Spinal cord (tissue), 10 donors: ENCODE results near the gene TCEAL9. TPM values are rescaled to one million over a fixed set of nuclear protein-coding genes. Genes with fewer than 3 reads are reported as not detected.
A peak's percentile ranks its signal among the peaks of the same experiment; 100 is the strongest.
"Not testable (repeated sequence)": the region's sequence is repeated elsewhere in the genome, so short reads cannot be mapped to it uniquely, and the experiment has no call there.

Source experiments
- DNase-seq, 6 donors: peaks; one replicate each; pipeline versions ENCODE4 v3.0.0 to v3.0.0-alpha.2; 2013 to 2015; ENCODE audit warnings: low spot score in 6 of 6, low read depth in 4 of 6
- H3K27ac ChIP-seq: one replicate; pipeline ENCODE4 v1.5.1; 2013; ENCODE audit warnings: low read depth, low read length, control low read depth
- H3K27me3 ChIP-seq: one replicate; pipeline ENCODE4 v1.6.1; 2013; ENCODE audit warnings: low read length; ENCODE audit not compliant: control insufficient read depth, insufficient read depth
- H3K36me3 ChIP-seq: one replicate; pipeline ENCODE4 v1.6.1; 2013; ENCODE audit warnings: low read length; ENCODE audit not compliant: control insufficient read depth, insufficient read depth
- H3K4me1 ChIP-seq: one replicate; pipeline ENCODE4 v1.6.1; 2013; ENCODE audit warnings: low read length; ENCODE audit not compliant: control insufficient read depth, insufficient read depth
- H3K4me3 ChIP-seq: one replicate; pipeline ENCODE4 v1.5.1; 2013; ENCODE audit warnings: low read depth, low read length, control low read depth
- H3K9me3 ChIP-seq: one replicate; pipeline ENCODE4 v1.6.1; 2013; ENCODE audit warnings: low read length; ENCODE audit not compliant: control insufficient read depth, insufficient read depth
- whole genome bisulfite sequencing: methylation state at CpG from one replicate; pipeline ENCODE4 v1.1.5; 2013; ENCODE audit warnings: missing lambda C conversion rate; ENCODE audit not compliant: insufficient coverage; 5-methylcytosine and 5-hydroxymethylcytosine counted together
- polyA plus RNA-seq, 2 donors: library from polyadenylated mRNA; unstranded; fragments of 120-200 nt; gene quantifications; one replicate each; pipeline ENCODE4 v1.2.1, GENCODE V29; 2013; ENCODE audit not compliant: insufficient read length in 2 of 2
- total RNA-seq, 2 donors: library from RNA; depleted of rRNA in 1 of 2; stranded (reverse); fragments of 120-200 nt in 1 of 2; fragments of >200 nt in 1 of 2; gene quantifications; one replicate each; pipeline versions ENCODE4 v1.2.3 to v1.2.4, GENCODE V29; 2013 to 2014
- donor health status: healthy.

TCEAL9 gene
- total and polyA plus RNA-seq, 4 donors, result 63.8 to 111 (median 103) TPM

DNA sequence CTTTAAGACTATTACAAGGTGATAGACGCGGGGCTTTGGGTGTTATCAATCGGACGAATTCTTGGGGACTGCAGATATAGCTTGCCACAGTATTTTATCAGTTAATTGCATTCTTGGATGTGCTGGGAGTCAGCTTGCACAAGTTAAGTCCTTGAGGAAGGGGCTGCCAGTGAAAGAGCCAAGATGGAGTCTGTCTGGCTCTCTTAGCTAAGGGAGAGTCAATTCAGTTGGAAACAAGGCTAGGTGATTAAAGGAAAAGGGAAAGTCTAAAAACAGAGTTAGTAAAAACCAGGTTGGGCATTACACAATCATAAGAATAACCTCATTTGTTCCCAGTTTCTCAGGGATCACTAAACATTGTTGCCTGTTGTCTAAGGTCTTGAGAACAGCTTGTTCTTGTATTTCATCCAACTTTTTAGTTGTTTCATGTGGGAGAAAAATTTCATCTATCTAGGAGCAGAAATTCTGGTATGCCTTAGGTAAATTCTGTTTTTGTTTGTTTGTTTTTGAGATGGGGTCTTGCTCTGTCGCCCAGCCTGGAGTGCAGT, 29.1 kb downstream of the TCEAL9 start:
- not testable (repeated sequence) for H3K4me1 ChIP-seq, H3K36me3 ChIP-seq, H3K27ac ChIP-seq, DNase-seq, H3K9me3 ChIP-seq, H3K4me3 ChIP-seq, H3K27me3 ChIP-seq
- WGBS, result no CpG with 5 or more reads among the region's 5 CpGs

DNA sequence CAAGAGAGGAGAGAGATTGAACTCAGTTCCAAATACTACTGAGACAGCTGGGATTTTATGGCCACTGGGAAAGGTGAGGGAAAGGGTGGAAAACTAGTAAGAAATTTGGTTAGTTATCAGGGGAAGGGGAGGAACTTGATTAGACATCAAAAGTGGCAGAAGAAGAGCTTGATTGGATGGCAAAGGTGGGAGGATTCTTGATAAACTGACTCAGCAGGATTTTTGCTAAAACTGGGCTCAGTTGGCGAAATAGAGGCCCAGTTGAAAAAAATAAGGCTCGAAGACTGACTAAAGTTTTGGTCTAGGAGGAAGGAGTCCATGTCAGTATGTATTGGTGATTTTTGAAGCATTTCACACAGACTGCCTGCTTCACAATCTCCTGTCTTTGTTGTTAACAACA, 30.0 kb downstream of the TCEAL9 start:
- DNase-seq, result no peak
- Histone ChIP-seq H3K4me3 (no peak overlapping the region), H3K4me1 (no peaks in the 10 kb centered on the region), H3K36me3 (no peaks in the 10 kb centered on the region), H3K9me3 (no peaks in the 10 kb centered on the region), H3K27me3 (peaks cover 3% of the 10 kb centered on the region), H3K27ac (no peak overlapping the region)
- no CpG with 5 or more reads among the region's 2 CpGs for WGBS

DNA sequence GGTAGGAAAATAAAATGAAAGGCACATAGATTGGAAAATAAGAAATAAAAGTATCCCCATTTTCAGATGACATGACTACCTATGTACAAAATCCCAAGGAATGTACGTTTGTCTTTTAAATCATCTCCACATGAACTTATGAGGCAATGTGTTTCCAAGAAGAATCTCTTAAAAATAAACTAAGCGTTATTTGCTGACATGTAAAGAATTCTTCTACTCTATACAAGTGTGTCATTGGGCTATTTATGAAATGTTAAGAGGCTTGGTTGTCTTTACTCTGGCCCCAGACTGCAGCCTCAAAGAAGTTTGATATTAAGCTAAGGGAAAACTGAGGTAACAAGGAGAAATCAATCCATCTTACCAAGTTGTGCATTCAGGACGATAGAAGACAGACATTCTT, 37.2 kb downstream of the TCEAL9 start:
- WGBS, result 100% methylated on average over 1 of the region's 3 CpGs

DNA sequence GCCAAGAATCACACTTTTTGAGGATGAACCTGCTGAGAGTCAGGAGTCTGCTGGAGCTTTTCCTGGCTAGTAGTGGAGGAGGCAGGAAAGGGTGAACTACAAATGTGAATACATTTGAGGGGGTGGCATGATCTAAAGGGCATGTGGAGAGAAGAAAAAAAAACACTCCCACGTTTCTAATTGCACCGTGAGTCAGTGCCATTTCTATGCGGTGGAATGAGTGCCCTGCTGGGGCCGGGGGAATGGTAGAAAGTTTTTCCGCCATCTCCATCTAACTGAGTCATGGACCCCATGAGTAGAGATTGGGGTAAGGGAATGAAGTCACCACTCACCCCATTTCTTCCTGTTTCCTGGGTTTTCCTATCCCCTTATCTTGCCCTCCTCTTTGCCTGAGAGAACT, 39.9 kb downstream of the TCEAL9 start:
- H3K9me3 ChIP-seq, result no peaks in the 10 kb centered on the region
- H3K36me3 ChIP-seq, result no peaks in the 10 kb centered on the region
- no peak for DNase-seq
- no CpG with 5 or more reads among the region's 5 CpGs for WGBS
- peaks cover 6% of the 10 kb centered on the region for H3K27me3 ChIP-seq
- no peak overlapping the region for H3K4me3 ChIP-seq
- H3K27ac ChIP-seq, result no peak overlapping the region
- no peaks in the 10 kb centered on the region for H3K4me1 ChIP-seq

More for the DNA sequence above, 37.2 kb downstream of the TCEAL9 start:
- H3K4me1 ChIP-seq, result no peaks in the 10 kb centered on the region
- no peaks in the 10 kb centered on the region for H3K9me3 ChIP-seq
- no peaks in the 10 kb centered on the region for H3K36me3 ChIP-seq
- no peak overlapping the region for H3K27ac ChIP-seq
- DNase-seq, result no peak
- no peaks in the 10 kb centered on the region for H3K27me3 ChIP-seq
- H3K4me3 ChIP-seq, result no peak overlapping the region

DNA sequence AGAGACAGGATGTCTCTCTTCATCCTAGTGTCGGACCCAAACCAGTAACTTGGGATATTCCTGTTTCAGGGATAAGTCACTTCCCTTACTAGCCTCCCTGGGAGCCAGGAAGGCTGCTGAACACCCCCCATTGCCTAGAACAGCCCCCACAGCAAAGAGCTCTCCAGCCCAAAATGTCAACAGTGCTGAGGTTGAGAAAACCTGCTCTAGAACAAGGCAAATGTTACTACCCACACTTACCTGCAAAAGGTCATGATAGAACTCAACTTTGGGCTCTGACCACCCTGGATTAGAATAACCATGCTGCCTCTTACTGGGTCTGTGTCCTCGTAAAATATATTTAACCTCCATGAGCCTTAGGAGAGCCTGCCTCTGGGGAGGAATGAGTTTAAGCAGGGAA, 40.4 kb downstream of the TCEAL9 start:
- WGBS, result 25% methylated on average over 1 of the region's 2 CpGs
- Histone ChIP-seq H3K4me3 (no peak overlapping the region), H3K9me3 (no peaks in the 10 kb centered on the region), H3K27ac (no peak overlapping the region), H3K27me3 (peaks cover 6% of the 10 kb centered on the region), H3K4me1 (no peaks in the 10 kb centered on the region), H3K36me3 (no peaks in the 10 kb centered on the region)
- DNase-seq, result no peak

DNA sequence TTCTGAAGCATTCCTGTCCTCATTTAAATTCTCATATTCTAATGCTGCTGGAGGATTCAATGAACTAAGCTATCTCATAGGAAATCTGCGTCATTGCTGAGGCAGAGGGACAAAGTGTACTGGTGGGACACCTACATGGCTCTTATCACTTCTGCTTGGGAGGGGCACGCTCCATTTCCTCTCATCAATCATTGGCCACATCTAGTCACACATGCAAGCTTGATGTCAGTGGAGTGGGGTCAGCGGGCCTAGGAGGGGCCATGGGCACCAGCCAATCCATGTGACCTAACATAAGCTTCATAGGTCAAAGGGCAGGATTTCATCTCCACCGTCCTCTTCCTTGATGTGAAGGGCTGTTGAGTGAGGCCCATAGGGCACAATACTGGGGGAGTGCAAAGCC, 41.4 kb downstream of the TCEAL9 start:
- Histone ChIP-seq H3K4me3 (no peak overlapping the region), H3K27ac (no peak overlapping the region), H3K9me3 (no peaks in the 10 kb centered on the region), H3K4me1 (no peaks in the 10 kb centered on the region), H3K36me3 (no peaks in the 10 kb centered on the region), H3K27me3 (peaks cover 6% of the 10 kb centered on the region)
- whole genome bisulfite sequencing, result 60% methylated on average over 1 of the region's 4 CpGs
- DNase-seq, result no peak

DNA sequence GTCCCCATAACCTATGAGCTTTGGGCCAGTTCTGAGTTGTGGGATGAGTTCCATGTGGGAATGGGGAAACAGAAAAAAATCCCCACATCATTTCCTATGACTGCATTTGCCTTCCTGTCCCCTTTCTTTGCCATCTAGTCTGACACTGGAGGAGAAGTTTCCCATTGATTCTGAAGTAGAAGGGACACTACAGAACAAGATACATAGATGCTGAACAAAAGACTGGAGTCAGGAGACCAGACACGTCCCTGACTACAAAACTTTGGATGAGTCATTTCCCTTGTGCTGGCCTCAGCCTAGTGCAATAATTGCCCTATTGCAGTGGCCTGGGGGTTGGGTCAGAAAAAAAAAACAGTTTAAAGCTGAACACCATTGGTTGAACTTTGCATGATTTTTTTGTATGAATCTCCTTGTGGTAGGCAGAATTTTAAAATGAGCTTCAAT, 42.1 kb downstream of the TCEAL9 start:
- WGBS, result 67% methylated on average over 1 of the region's 1 CpG
- no peaks in the 10 kb centered on the region for H3K36me3 ChIP-seq
- H3K27ac ChIP-seq, result no peak overlapping the region
- peaks cover 6% of the 10 kb centered on the region for H3K27me3 ChIP-seq
- no peaks in the 10 kb centered on the region for H3K9me3 ChIP-seq
- H3K4me3 ChIP-seq, result no peak overlapping the region
- no peaks in the 10 kb centered on the region for H3K4me1 ChIP-seq
- DNase-seq, result no peak

DNA sequence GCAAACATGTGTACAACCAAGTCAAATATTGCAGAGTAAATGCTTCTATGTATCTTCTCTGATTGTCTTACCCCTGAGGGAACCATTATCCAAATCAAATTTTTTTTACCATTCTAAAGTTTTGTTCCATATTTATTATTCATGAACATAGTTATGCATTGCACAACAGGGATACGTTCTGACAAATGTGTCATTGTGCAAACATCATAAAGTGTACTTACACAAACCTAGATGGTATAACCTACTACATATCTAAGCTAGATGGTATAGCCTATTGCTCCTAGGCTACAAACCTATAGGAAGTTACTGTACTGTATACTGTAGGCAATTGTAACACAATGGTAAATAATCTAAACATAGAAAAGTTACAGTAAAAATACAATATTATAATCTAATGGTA, 43.4 kb downstream of the TCEAL9 start:
- Histone ChIP-seq H3K36me3 (no peaks in the 10 kb centered on the region), H3K27me3 (peaks cover 6% of the 10 kb centered on the region), H3K27ac (no peak overlapping the region), H3K4me3 (no peak overlapping the region), H3K9me3 (no peaks in the 10 kb centered on the region), H3K4me1 (no peaks in the 10 kb centered on the region)
- WGBS, result no CpG with 5 or more reads among the region's 1 CpG
- DNase-seq, result no peak

DNA sequence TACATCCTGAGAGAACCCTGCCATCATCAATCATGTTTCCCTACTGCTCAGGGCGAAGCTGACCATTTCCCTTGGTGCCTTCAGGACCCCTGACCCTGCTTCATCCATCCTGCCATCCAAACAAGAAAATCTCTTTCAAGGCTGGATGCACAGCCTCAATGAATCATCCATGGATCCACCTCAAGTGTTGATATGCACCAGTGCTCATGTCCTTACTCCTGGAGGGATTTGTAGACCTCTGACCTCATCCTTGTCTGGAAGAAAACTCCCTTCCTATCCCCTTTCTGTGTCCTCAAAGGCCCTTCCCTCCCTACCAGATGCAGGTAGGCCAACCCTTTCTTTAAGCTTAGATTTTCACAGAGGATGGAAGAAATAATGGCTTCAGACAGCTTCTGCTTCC, 44.6 kb downstream of the TCEAL9 start:
- Histone ChIP-seq H3K27ac (no peak overlapping the region), H3K4me3 (no peak overlapping the region), H3K36me3 (no peaks in the 10 kb centered on the region), H3K27me3 (peaks cover 6% of the 10 kb centered on the region), H3K4me1 (no peaks in the 10 kb centered on the region), H3K9me3 (no peaks in the 10 kb centered on the region)
- 33% methylated on average over 1 of the region's 1 CpG for WGBS
- DNase-seq, result no peak

DNA sequence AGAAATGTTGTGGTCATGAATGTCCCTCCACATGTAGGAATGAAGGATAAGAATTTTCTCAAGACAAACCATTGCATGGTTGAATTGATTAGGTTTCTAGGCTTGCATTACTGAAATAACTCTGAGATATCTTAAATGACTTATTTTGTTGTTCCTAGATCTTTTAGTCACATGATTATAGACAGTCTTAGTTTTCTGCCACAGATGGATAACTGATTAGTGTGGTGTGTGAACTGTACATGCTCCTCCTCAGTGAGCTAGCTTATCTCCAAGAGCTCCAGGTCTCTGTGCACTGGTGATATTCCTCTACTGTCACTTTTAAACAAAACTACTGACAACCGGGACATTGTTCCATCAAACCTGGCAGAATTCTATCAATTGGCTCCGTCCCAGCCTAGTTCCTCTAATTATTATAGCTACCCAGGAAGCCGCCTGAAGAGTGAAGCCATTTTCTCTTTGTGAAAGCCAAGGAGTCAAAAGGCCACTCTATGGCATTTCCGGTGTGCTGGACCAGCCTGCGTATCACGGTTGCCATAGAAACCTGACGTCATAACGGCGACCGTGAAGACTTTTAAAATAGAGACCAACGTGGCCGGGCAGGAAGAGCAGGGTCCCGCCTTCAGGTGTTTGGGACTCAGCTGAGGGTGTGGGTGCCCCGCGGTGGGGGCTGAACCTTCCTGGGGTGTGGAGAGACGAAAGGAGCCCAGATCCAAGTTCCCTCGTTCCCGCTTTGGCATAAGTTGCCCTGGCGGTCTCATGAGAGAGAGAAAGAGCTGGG, 48.1 kb downstream of the TCEAL9 start:
- 15% methylated on average over 19 of the region's 19 CpGs for WGBS
- peak overlapping the region; percentile 1 for H3K27ac ChIP-seq
- no peaks in the 10 kb centered on the region for H3K36me3 ChIP-seq
- peaks cover 7% of the 10 kb centered on the region for H3K27me3 ChIP-seq
- peak; percentile 31 to 93 (median 60) for DNase-seq
- H3K4me1 ChIP-seq, result no peaks in the 10 kb centered on the region
- no peaks in the 10 kb centered on the region for H3K9me3 ChIP-seq
- H3K4me3 ChIP-seq, result peak overlapping the region; percentile 65
